Ishikawa (cell line): Measurements from ENCODE around the gene C15orf61.

ENCODE experiments used
- CEBPB ChIP-seq: IDR thresholded peaks from 2 replicates; pipeline ENCODE4 v1.6.1; 2012
- CREB1 ChIP-seq: IDR thresholded peaks from 2 replicates; pipeline ENCODE4 v1.6.1; 2012; ENCODE audit warnings: low read depth
- EGR1 ChIP-seq: IDR thresholded peaks from 2 replicates; pipeline ENCODE4 v1.6.1; 2012
- EP300 ChIP-seq: IDR thresholded peaks from 2 replicates; pipeline ENCODE4 v1.6.1; 2012; ENCODE audit warnings: borderline replicate concordance
- FOXM1 ChIP-seq: IDR thresholded peaks from 2 replicates; pipeline ENCODE4 v1.6.1; 2012; ENCODE audit warnings: low read depth, borderline replicate concordance
- MAX ChIP-seq: IDR thresholded peaks from 2 replicates; pipeline ENCODE4 v1.6.1; 2012
- RAD21 ChIP-seq: IDR thresholded peaks from 2 replicates; pipeline ENCODE4 v1.6.1; 2012; ENCODE audit warnings: low read depth
- REST ChIP-seq: IDR thresholded peaks from 2 replicates; pipeline ENCODE4 v1.6.1; 2012; ENCODE audit warnings: low read depth, mild to moderate bottlenecking
- TAF1 ChIP-seq: IDR thresholded peaks from 2 replicates; pipeline ENCODE4 v1.6.1; 2012; ENCODE audit warnings: low read depth, mild to moderate bottlenecking
- TCF12 ChIP-seq: IDR thresholded peaks from 2 replicates; pipeline ENCODE4 v1.6.1; 2012; ENCODE audit warnings: low read depth
- TEAD4 ChIP-seq: IDR thresholded peaks from 2 replicates; pipeline ENCODE4 v1.6.1; 2012
- USF1 ChIP-seq: IDR thresholded peaks from 2 replicates; pipeline ENCODE4 v1.6.1; 2012
- YY1 ChIP-seq: IDR thresholded peaks from 2 replicates; pipeline ENCODE4 v1.6.1; 2012; ENCODE audit warnings: low read depth
- ZBTB7A ChIP-seq: IDR thresholded peaks from 2 replicates; pipeline ENCODE4 v1.6.1; 2012; ENCODE audit warnings: low read depth

DNA sequence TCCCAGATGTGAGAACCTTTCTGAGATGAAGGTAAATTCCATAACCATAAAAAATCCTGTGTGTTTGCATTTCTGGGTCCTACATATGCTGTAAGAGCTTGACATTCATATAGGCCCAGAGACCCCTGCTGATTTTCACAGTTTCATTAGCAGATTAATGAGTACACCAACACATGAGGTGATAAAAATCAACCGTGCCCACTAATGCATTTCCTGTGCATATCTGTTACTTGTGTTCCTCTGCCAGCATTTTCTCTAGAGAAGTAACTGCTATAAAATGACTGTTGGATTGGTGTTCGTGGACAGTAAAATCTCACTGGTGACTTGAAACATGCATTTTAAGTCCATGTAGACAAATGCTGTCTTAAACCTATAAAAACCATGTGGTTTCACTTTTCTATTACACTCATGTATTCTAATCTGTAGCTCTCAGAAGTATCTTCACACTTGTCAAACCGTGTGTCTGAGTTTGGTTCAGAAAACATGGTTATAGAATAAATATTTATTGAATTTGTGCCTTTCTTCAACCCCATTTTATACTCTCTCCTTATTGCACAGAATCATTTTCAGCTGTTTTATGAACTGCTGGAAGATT is 36.1 kb downstream of the C15orf61 start:
- no peak for TF ChIP-seq EGR1
- TF ChIP-seq YY1: no peak
- no peak for TF ChIP-seq REST
- no peak for TF ChIP-seq MAX
- TF ChIP-seq TAF1: no peak
- no peak for TF ChIP-seq TCF12
- no peak for TF ChIP-seq ZBTB7A
- TF ChIP-seq RAD21: no peak
- no peak for TF ChIP-seq CEBPB
- TF ChIP-seq EP300: no peak
- no peak for TF ChIP-seq FOXM1
- no peak for TF ChIP-seq CREB1
- TF ChIP-seq TEAD4: no peak
- TF ChIP-seq USF1: no peak
